ENCODE measurements around the gene IFT25. TPM values are rescaled to one million over a fixed set of nuclear protein-coding genes. Genes with fewer than 3 reads are reported as not detected.

Gene IFT25
- total RNA-seq, 1 donor from 2014 or later: 19.4 TPM

DNA sequence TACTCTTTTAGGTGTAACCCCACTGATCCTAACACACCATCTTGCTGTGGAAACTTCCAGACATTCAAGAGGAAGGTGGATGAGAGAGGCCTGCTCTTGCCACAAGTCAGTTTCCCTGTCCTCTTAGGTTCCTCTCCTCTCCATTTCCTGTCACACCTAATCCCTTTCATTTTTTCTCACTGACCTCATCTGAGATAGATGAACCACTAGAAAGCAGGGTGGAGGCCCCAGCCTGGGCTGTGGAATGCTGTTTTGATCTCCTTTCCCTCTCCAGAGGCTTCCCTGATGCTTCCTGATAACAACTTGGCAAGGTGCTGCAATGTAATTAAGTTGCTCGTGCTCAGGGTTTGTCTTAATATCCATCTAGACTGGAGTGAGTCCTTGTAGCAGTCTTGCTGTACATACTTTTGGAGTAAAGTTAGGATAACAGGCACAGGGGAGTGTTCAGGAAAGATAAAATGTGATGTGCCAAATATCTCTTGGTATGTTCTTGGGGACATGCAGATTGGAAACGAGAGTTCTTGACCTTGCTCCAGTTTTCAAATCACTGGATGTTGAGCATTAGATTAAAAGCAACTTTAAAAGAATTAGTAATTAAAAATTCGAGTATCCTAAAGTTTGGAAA is 11.8 kb upstream of the IFT25 start:
- no peak for TF ChIP-seq CTCF (IDR thresholded peaks at IDR 0.05)
- TF ChIP-seq POLR2A (IDR thresholded peaks at IDR 0.05): no peak
- TF ChIP-seq POLR2AphosphoS5 (IDR thresholded peaks at IDR 0.05; ENCODE audit: insufficient read depth in 1 of 2, low read depth in 1 of 2): no peak
- no peak overlapping the region for H3K4me3 ChIP-seq
- H3K4me1 ChIP-seq: peaks cover 16% of the 10 kb centered on the region
- H3K27ac ChIP-seq: no peak overlapping the region
- DNase-seq (ENCODE audit: extremely low spot score in 2 of 2): no peak
- peaks cover 2 to 48% of the 10 kb centered on the region in 2 donors for H3K36me3 ChIP-seq
- intact Hi-C loops (cut with DNase I): no loop called here
- H3K9me3 ChIP-seq: no peaks in the 10 kb centered on the region
- H3K27me3 ChIP-seq: no peaks in the 10 kb centered on the region

DNA sequence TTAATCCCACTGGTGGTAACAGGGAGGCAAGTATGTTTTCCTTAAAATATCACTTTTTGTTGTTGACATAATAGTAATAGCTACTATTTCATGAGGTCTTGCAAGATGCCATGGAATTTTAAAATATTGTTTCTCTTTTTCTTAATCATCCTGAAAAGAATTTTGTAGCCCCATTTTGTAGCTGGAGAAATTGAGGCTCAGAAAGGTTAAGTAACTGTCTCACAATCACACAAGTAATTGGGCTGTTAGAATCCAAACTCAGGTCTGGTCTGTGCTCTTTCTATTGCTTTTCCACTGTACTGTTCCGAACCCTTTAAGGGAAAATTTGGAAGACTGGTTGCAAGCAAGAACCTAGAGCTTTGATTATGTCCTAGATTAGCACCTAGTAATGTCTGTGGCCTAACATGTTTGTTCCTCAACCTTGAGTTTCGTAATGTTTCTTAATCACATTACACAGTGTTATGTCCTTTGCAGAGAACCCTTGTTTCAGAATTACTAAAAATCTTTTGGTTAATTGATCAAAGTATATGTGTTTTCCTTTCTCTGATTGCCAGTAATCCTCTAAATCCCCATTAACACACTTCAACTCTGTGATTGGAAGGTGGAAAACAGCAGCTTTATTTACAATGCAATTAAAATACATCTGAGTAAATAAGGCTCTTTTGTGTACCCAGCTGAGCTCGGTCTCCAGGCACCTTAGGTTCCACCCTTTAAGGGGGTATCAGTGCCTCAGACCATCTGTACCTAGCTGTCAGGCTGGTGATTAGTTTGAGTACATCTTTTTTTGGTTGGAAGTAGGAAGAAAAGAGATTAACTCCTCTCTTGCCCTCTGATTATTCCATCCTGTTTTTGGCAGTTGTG is 11.0 kb upstream of the IFT25 start:
- intact Hi-C loops (cut with DNase I): no loop called here
- H3K36me3 ChIP-seq: peaks cover 2 to 48% of the 10 kb centered on the region in 2 donors
- DNase-seq (ENCODE audit: extremely low spot score in 2 of 2): no peak
- no peaks in the 10 kb centered on the region for H3K27me3 ChIP-seq
- peaks cover 16% of the 10 kb centered on the region for H3K4me1 ChIP-seq
- H3K27ac ChIP-seq: no peak overlapping the region
- TF ChIP-seq POLR2A (IDR thresholded peaks at IDR 0.05) (no peak), POLR2AphosphoS5 (IDR thresholded peaks at IDR 0.05; ENCODE audit: insufficient read depth in 1 of 2, low read depth in 1 of 2) (no peak), CTCF (IDR thresholded peaks at IDR 0.05) (no peak)
- H3K9me3 ChIP-seq: no peaks in the 10 kb centered on the region
- no peak overlapping the region for H3K4me3 ChIP-seq

GRCh38 chr1:53954128-53954527 is 8.6 kb upstream of the IFT25 start:
- no peak overlapping the region for H3K4me3 ChIP-seq
- peaks cover 21% of the 10 kb centered on the region for H3K4me1 ChIP-seq
- TF ChIP-seq POLR2A (IDR thresholded peaks at IDR 0.05) (no peak), POLR2AphosphoS5 (IDR thresholded peaks at IDR 0.05; ENCODE audit: insufficient read depth in 1 of 2, low read depth in 1 of 2) (no peak), CTCF (IDR thresholded peaks at IDR 0.05) (no peak)
- intact Hi-C loops (cut with DNase I): no loop called here
- no peak overlapping the region for H3K27ac ChIP-seq
- H3K9me3 ChIP-seq: no peaks in the 10 kb centered on the region
- no peaks in the 10 kb centered on the region for H3K27me3 ChIP-seq
- DNase-seq (ENCODE audit: extremely low spot score in 2 of 2): no peak
- H3K36me3 ChIP-seq: peaks cover 0 to 30% of the 10 kb centered on the region in 2 donors

GRCh38 chr1:53951697-53952096 is 6.2 kb upstream of the IFT25 start:
- Histone ChIP-seq H3K4me3 (no peak overlapping the region), H3K4me1 (peaks cover 32% of the 10 kb centered on the region), H3K36me3 (peaks cover 0 to 24% of the 10 kb centered on the region in 2 donors), H3K9me3 (no peaks in the 10 kb centered on the region), H3K27me3 (no peaks in the 10 kb centered on the region), H3K27ac (no peak overlapping the region)
- DNase-seq (ENCODE audit: extremely low spot score in 2 of 2): no peak
- TF ChIP-seq CTCF (IDR thresholded peaks at IDR 0.05): no peak
- TF ChIP-seq POLR2A (IDR thresholded peaks at IDR 0.05): no peak
- no peak for TF ChIP-seq POLR2AphosphoS5 (IDR thresholded peaks at IDR 0.05; ENCODE audit: insufficient read depth in 1 of 2, low read depth in 1 of 2)
- intact Hi-C loops (cut with DNase I): no loop called here
